Muscle layer of colon (tissue), 2 donors: Measurements from ENCODE around the gene FAF1.
"Not testable (repeated sequence)": the region's sequence is repeated elsewhere in the genome, so short reads cannot be mapped to it uniquely, and the experiment has no call there.

Experiments
- H3K27ac ChIP-seq: one replicate; pipeline ENCODE4 v1.7.0; 2013; ENCODE audit warnings: low read depth, mild to moderate bottlenecking, low read length, moderate library complexity
- H3K27me3 ChIP-seq, 2 donors: one replicate each; pipeline ENCODE4 v1.7.0; 2013; ENCODE audit warnings: low read length in 2 of 2, mild to moderate bottlenecking in 2 of 2; ENCODE audit not compliant: insufficient read depth in 2 of 2, control insufficient read depth in 1 of 2
- H3K36me3 ChIP-seq: one replicate; pipeline ENCODE4 v1.7.0; 2013; ENCODE audit warnings: mild to moderate bottlenecking, low read length; ENCODE audit not compliant: insufficient read depth
- H3K4me1 ChIP-seq: one replicate; pipeline ENCODE4 v1.7.0; 2013; ENCODE audit warnings: mild to moderate bottlenecking, low read length; ENCODE audit not compliant: insufficient read depth
- H3K4me3 ChIP-seq, 2 donors: one replicate each; pipeline ENCODE4 v1.7.0; 2013; ENCODE audit warnings: low read length in 2 of 2, low read depth in 1 of 2, mild to moderate bottlenecking in 1 of 2, moderate library complexity in 1 of 2
- H3K9ac ChIP-seq: one replicate; pipeline ENCODE4 v1.7.0; 2013; ENCODE audit warnings: low read length
- H3K9me3 ChIP-seq: one replicate; pipeline ENCODE4 v1.7.0; 2013; ENCODE audit warnings: mild to moderate bottlenecking, low read length
- donor health status: abdominal sarcoma.
- donor health status: Adenocarcinoma of cecum.

Gene FAF1

DNA sequence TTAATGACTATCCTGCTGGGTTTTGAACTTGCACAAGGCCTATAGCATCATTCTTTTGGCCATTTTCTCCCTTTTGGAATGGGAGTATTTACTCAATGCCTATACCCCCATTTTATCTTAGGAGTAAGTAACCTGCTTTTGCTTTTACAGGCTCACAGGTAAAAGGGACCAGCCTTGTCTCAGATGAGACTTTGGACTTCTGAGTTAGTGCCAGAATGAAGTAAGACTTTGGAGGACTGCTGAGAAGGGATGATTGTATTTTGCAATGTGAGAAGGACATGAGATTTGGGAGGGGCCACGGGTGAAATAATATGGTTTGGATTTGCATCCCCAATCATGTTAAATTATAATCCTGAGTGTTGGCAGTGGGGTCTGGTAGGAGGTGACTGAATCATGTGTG is 212.7 kb downstream of the FAF1 start:
- Histone ChIP-seq H3K9ac (no peak overlapping the region), H3K36me3 (no peaks in the 10 kb centered on the region), H3K27ac (no peak overlapping the region), H3K4me1 (no peaks in the 10 kb centered on the region), H3K4me3 (no peak overlapping the region), H3K27me3 (no peaks in the 10 kb centered on the region), H3K9me3 (no peaks in the 10 kb centered on the region)

GRCh38 chr1:50742523-50742922 is 217.5 kb downstream of the FAF1 start:
- Histone ChIP-seq H3K4me3 (no peak overlapping the region), H3K36me3 (no peaks in the 10 kb centered on the region), H3K27ac (no peak overlapping the region), H3K9me3 (no peaks in the 10 kb centered on the region), H3K27me3 (no peaks in the 10 kb centered on the region), H3K9ac (no peak overlapping the region), H3K4me1 (no peaks in the 10 kb centered on the region)

- Histone ChIP-seq H3K9me3 (no peaks in the 10 kb centered on the region), H3K27ac (no peak overlapping the region), H3K4me3 (no peak overlapping the region), H3K9ac (no peak overlapping the region), H3K27me3 (no peaks in the 10 kb centered on the region), H3K4me1 (no peaks in the 10 kb centered on the region), H3K36me3 (no peaks in the 10 kb centered on the region)
These were observed 220.9 kb downstream of the FAF1 start for GRCh38 chr1:50739125-50739524.

GRCh38 chr1:50735443-50735842 is 224.6 kb downstream of the FAF1 start:
- no peaks in the 10 kb centered on the region for H3K9me3 ChIP-seq
- H3K4me1 ChIP-seq = no peaks in the 10 kb centered on the region

GRCh38 chr1:50727578-50727977 is 232.5 kb downstream of the FAF1 start:
- not testable (repeated sequence) for H3K9ac ChIP-seq, H3K36me3 ChIP-seq, H3K4me3 ChIP-seq, H3K9me3 ChIP-seq, H3K27me3 ChIP-seq, H3K4me1 ChIP-seq, H3K27ac ChIP-seq

More at GRCh38 chr1:50735443-50735842, 224.6 kb downstream of the FAF1 start:
- Histone ChIP-seq H3K27me3 (no peaks in the 10 kb centered on the region), H3K9ac (no peak overlapping the region), H3K27ac (no peak overlapping the region), H3K36me3 (no peaks in the 10 kb centered on the region), H3K4me3 (no peak overlapping the region)

DNA sequence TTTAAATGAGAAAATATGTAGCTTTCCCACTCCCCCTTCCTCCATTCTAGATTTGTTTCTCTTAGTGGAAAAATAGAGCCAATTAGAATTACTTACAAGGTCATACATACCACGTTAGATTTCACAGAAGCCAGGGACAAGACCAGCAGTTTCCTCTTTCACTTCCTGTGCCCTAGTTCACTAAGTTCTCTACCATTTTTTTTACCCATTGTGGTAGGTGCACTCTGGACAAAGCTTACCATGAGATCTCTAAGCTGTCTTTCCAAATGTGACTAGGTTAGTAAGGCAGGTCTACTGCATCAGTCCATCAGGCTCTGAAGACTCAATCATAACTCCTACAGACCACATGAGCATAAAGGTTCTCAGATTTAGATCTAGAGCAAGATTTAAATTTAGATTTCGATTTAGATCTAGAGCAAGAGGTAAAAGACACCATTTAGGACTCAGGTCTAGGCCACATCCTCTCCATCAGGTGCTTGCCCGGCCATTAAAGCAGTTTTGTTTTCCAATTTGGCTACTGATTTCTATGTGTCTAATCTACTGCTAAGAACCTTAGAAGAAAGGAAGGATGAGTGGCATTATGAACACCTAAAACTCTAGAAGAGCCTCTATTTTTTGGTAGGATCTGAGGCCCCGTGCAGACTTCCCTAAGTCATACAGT is 235.3 kb downstream of the FAF1 start:
- no peak overlapping the region for H3K9ac ChIP-seq
- H3K4me3 ChIP-seq = no peak overlapping the region
- no peaks in the 10 kb centered on the region for H3K9me3 ChIP-seq
- H3K27ac ChIP-seq = no peak overlapping the region
- H3K4me1 ChIP-seq = no peaks in the 10 kb centered on the region
- no peaks in the 10 kb centered on the region for H3K27me3 ChIP-seq
- peaks cover 4% of the 10 kb centered on the region for H3K36me3 ChIP-seq

DNA sequence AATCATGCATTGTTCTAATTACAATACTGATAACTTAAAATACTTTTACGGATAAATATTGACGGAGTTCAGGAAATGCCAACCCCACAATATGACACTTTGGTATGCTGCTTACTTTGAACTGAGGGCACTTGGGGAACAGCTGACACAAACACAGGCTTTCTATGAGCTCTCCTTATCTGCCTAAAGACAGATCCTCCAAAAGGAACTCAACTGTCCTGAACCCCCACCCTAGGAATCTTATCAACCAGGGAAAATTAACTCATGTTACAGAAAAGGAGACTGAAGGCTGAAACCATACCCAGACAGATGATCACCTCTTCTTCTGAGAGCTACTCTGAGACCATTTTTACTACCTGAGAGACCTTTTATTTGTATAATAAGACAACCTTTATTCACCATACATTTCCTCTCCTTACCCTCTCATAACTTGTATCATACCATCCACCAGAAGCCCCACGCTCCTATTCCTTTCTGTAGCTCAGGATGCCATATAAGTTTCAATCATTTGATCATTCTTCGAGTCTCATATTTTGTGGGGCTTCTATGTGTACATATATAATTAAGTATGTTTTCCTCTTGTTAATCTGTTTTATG is 239.5 kb downstream of the FAF1 start:
- H3K9ac ChIP-seq = no peak overlapping the region

DNA sequence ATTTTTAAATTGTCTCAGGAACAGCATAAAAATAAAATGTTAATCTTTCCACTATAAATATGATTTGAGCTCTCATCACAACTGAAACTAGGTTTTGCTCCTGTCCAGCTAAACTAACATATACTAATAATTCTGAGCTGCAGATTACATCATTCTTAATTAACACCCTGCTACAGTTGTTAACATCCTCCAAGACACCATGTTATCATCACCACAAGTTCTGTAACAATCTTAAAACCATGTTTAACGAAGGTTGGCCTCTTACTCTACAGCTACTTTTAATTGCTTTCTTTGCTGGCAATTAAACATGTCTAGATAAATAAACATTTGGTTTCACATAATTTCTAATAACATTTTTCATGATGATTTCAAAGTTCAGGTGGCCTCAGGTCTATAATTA is 240.9 kb downstream of the FAF1 start:
- Histone ChIP-seq H3K9ac (no peak overlapping the region), H3K4me3 (no peak overlapping the region), H3K4me1 (no peaks in the 10 kb centered on the region), H3K36me3 (peaks cover 4% of the 10 kb centered on the region), H3K27me3 (no peaks in the 10 kb centered on the region), H3K27ac (no peak overlapping the region), H3K9me3 (no peaks in the 10 kb centered on the region)

More for the DNA sequence above, 239.5 kb downstream of the FAF1 start:
- no peak overlapping the region for H3K27ac ChIP-seq
- no peak overlapping the region for H3K4me3 ChIP-seq
- H3K4me1 ChIP-seq = no peaks in the 10 kb centered on the region
- H3K36me3 ChIP-seq = peaks cover 4% of the 10 kb centered on the region
- no peaks in the 10 kb centered on the region for H3K27me3 ChIP-seq
- H3K9me3 ChIP-seq = no peaks in the 10 kb centered on the region

GRCh38 chr1:50717327-50717726 is 242.7 kb downstream of the FAF1 start:
- Histone ChIP-seq H3K4me1 (no peaks in the 10 kb centered on the region), H3K9me3 (no peaks in the 10 kb centered on the region), H3K4me3 (no peak overlapping the region), H3K27me3 (no peaks in the 10 kb centered on the region), H3K36me3 (peaks cover 4% of the 10 kb centered on the region), H3K27ac (no peak overlapping the region), H3K9ac (no peak overlapping the region)

- H3K36me3 ChIP-seq, H3K9ac ChIP-seq, H3K27me3 ChIP-seq, H3K27ac ChIP-seq, H3K9me3 ChIP-seq, H3K4me1 ChIP-seq, H3K4me3 ChIP-seq: not testable (repeated sequence)
These were observed 243.6 kb downstream of the FAF1 start for GRCh38 chr1:50716455-50716854.

- Histone ChIP-seq H3K9ac (no peak overlapping the region), H3K36me3 (no peaks in the 10 kb centered on the region)
These were observed 250.0 kb downstream of the FAF1 start for GRCh38 chr1:50710099-50710498.

DNA sequence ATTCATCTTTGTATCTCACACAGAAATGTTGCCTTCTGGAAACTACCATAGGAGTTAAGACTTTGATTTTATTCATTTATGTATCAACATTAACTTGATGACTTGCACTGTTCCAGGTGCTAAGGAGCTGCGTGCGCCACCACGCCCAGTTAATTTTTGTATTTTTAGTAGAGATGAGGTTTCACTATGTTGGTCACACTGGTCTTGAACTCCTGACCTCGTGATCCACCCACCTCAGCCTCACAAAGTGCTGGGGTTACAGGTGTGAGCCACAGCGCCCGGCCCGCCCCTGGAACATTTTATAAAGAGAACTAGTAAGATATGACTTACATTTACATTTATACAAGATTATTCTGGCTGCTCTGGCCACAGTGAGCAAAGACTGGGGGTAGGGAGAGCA is 252.2 kb downstream of the FAF1 start:
- no peaks in the 10 kb centered on the region for H3K9me3 ChIP-seq
- H3K4me1 ChIP-seq = no peaks in the 10 kb centered on the region
- no peak overlapping the region for H3K4me3 ChIP-seq
- no peak overlapping the region for H3K27ac ChIP-seq
- H3K36me3 ChIP-seq = no peaks in the 10 kb centered on the region
- H3K9ac ChIP-seq = no peak overlapping the region
- H3K27me3 ChIP-seq = no peaks in the 10 kb centered on the region

More at GRCh38 chr1:50710099-50710498, 250.0 kb downstream of the FAF1 start:
- Histone ChIP-seq H3K27me3 (no peaks in the 10 kb centered on the region), H3K27ac (no peak overlapping the region), H3K4me3 (no peak overlapping the region), H3K9me3 (no peaks in the 10 kb centered on the region), H3K4me1 (no peaks in the 10 kb centered on the region)
